Measurements from ENCODE around the gene PREPL.

The PREPL gene

GRCh38 chr2:44362207-44363015 is 1.1 kb upstream of the PREPL start:
- no peak for TF ChIP-seq CTCF (IDR thresholded peaks at IDR 0.05; ENCODE audit: control insufficient read depth, insufficient read depth, low read depth, low read length, missing control alignments)
- H3K4me3 ChIP-seq (ENCODE audit: control insufficient read depth, low read depth, low read length), result peak overlapping the region; percentile 82
- DNase-seq (ENCODE audit: low read depth), result no peak

- DNase-seq (ENCODE audit: low read depth), result no peak
- TF ChIP-seq CTCF (IDR thresholded peaks at IDR 0.05; ENCODE audit: control insufficient read depth, insufficient read depth, low read depth, low read length, missing control alignments), result no peak
Measured at GRCh38 chr2:44360749-44361329, 455 bp downstream of the PREPL start.

GRCh38 chr2:44358503-44358902 is 2.8 kb downstream of the PREPL start:
- TF ChIP-seq CTCF (IDR thresholded peaks at IDR 0.05; ENCODE audit: control insufficient read depth, insufficient read depth, low read depth, low read length, missing control alignments), result no peak
- no peak for DNase-seq (ENCODE audit: low read depth)
- H3K4me3 ChIP-seq (ENCODE audit: control insufficient read depth, low read depth, low read length), result no peak overlapping the region

More at GRCh38 chr2:44360749-44361329, 455 bp downstream of the PREPL start:
- H3K4me3 ChIP-seq (ENCODE audit: control insufficient read depth, low read depth, low read length), result peak overlapping the region; percentile 82

GRCh38 chr2:44354761-44355160 is 6.5 kb downstream of the PREPL start:
- H3K4me3 ChIP-seq (ENCODE audit: control insufficient read depth, low read depth, low read length), result no peak overlapping the region
- no peak for TF ChIP-seq CTCF (IDR thresholded peaks at IDR 0.05; ENCODE audit: control insufficient read depth, insufficient read depth, low read depth, low read length, missing control alignments)
- DNase-seq (ENCODE audit: low read depth), result no peak

GRCh38 chr2:44352510-44352909 is 8.8 kb downstream of the PREPL start:
- DNase-seq (ENCODE audit: low read depth), result no peak
- H3K4me3 ChIP-seq (ENCODE audit: control insufficient read depth, low read depth, low read length), result no peak overlapping the region
- TF ChIP-seq CTCF (IDR thresholded peaks at IDR 0.05; ENCODE audit: control insufficient read depth, insufficient read depth, low read depth, low read length, missing control alignments), result no peak

GRCh38 chr2:44351676-44352075 is 9.6 kb downstream of the PREPL start:
- no peak for DNase-seq (ENCODE audit: low read depth)
- TF ChIP-seq CTCF (IDR thresholded peaks at IDR 0.05; ENCODE audit: control insufficient read depth, insufficient read depth, low read depth, low read length, missing control alignments), result no peak

More at GRCh38 chr2:44351676-44352075, 9.6 kb downstream of the PREPL start:
- H3K4me3 ChIP-seq (ENCODE audit: control insufficient read depth, low read depth, low read length), result no peak overlapping the region

Data from AG09309 (cell line).